GM12864 (cell line): ENCODE results near the gene HACL1.

Experiments used
- DNase-seq: peaks from one replicate; pipeline ENCODE4 v3.0.0-alpha.2; 2011; ENCODE audit warnings: low read depth
- H3K4me3 ChIP-seq: 2 replicates; pipeline ENCODE4 v1.5.1; 2011; ENCODE audit warnings: mild to moderate bottlenecking, low read depth, low read length, control low read depth
- TF ChIP-seq, protein P1 (sequence below): IDR thresholded peaks from 2 replicates; pipeline ENCODE4 v1.5.1; 2011; ENCODE audit warnings: low read depth, mild to moderate bottlenecking, moderate library complexity, low read length, control low read depth, inconsistent platforms; ENCODE audit errors: missing control alignments

The HACL1 gene

DNA sequence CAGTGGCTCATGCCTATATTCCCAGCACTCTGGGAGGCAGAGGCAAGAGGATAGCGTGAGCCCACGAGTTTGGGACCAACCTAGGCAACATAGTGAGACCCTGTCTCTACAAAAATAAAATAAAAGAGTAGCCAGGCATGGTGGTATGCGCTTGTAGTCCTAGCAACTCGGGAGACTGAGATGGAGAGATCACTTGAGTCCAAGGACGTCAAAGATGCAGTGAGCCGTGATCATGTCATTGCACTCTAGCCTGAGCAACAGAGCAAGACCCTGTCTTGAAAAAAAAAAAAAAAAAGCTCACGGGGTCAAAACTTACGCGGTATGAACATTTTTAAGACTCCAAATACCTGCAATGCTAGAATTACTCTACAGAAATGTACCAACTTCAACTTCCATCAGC, 42.8 kb downstream of the HACL1 start:
- no peak overlapping the region for H3K4me3 ChIP-seq
- TF ChIP-seq, protein P1, sequence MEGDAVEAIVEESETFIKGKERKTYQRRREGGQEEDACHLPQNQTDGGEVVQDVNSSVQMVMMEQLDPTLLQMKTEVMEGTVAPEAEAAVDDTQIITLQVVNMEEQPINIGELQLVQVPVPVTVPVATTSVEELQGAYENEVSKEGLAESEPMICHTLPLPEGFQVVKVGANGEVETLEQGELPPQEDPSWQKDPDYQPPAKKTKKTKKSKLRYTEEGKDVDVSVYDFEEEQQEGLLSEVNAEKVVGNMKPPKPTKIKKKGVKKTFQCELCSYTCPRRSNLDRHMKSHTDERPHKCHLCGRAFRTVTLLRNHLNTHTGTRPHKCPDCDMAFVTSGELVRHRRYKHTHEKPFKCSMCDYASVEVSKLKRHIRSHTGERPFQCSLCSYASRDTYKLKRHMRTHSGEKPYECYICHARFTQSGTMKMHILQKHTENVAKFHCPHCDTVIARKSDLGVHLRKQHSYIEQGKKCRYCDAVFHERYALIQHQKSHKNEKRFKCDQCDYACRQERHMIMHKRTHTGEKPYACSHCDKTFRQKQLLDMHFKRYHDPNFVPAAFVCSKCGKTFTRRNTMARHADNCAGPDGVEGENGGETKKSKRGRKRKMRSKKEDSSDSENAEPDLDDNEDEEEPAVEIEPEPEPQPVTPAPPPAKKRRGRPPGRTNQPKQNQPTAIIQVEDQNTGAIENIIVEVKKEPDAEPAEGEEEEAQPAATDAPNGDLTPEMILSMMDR: no peak
- DNase-seq: no peak

DNA sequence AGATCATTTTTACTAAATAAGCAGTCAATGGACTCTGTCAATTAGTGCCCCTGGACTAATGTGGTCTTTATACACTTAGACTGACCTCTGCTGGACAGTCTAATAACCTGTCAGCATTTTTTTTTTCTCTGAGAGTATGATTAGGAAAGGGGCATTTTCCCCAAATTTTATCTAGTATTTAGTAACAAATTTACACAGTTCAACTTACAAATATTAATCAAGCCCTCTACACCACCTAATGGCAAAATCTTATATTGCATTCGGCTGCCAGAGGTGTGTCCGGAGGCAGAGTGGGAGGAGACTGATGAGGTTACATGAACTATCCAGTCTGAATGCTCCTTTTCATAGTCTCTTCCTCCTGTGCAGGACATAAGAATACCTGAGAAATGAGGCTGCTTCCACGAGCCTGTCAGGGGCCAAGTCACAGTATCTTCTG, 43.8 kb downstream of the HACL1 start:
- peak; percentile 47 for DNase-seq
- H3K4me3 ChIP-seq: no peak overlapping the region
- TF ChIP-seq, protein P1: peak; percentile 60

DNA sequence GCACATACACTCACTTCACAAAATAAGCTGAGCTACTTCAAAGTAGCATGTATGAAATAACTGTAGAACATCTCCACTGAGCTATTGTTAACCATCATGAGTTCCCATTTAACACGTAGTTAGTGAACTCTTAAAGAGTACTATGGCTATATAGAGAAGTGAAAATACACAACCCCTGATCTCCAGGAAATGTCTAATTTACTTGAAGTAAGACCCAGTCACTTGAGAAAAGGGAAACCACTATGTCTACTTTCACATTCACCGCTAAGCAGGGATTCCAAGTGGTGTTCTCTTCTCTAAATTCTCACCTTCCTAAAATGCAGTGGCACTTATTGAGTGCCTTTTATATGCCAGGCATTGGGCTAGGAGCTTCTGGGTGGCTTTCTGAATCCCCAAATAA, 44.9 kb downstream of the HACL1 start:
- peak; percentile 79 for DNase-seq
- H3K4me3 ChIP-seq: no peak overlapping the region
- TF ChIP-seq, protein P1: no peak

DNA sequence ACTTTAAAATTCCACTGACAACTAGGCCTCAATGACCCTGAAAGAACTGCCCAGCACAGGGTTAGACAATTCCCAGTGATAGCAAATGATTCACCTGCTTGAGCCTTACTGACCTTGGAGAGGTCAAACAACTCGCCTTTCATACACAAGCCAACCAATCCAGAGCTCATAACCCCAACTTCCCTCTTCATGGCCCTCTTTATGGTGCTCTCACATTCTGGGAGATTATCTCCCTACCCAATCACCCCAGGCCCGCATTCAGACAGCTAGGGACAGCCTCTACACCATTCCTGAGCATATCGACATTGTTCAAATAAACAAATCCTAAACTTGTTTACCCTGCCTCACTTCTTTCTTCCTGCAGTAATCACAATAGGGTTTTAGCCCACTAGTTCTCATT, 47.6 kb downstream of the HACL1 start:
- TF ChIP-seq, protein P1: no peak
- DNase-seq: no peak
- H3K4me3 ChIP-seq: no peak overlapping the region

DNA sequence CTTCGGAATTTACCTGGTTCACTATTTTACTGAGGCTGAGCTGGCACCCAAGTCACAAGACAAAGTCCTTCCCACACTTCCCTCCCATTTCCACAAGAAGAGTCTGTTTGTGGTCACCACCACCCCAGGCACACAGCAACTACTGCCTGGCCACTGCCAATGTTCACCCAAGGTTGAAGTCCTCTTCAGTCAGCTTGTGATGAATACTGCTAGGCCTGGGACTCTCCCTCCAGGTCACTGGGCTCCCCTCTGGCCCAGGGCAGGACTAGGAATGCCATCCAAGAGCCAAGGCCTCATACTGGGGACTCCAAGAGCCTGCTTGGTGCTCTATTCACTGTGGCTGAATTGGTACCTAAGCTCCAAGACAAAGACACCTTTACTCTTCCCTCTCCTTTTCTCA, 49.5 kb downstream of the HACL1 start:
- no peak overlapping the region for H3K4me3 ChIP-seq
- DNase-seq: no peak
- TF ChIP-seq, protein P1: no peak

DNA sequence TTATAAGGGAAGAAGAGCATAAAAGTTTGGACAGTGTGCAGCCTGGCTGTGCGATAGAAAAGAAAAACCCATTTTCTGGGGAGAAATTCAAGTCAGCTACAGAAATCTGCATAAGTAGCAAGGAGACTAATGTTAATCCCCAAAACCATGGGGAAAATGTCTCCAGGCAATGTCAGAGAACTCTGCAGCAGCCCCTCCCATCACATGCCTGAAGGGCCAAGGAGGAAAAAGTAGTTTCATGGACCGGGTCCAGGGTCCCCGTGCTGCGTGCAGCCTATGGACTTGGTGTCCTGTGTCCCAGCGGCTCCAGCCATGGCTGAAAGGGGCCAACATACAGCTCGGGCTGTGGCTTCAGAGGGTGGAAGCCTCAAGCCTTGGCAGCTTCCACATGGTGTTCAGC, 51.5 kb downstream of the HACL1 start:
- TF ChIP-seq, protein P1: no peak
- H3K4me3 ChIP-seq: no peak overlapping the region
- DNase-seq: no peak

DNA sequence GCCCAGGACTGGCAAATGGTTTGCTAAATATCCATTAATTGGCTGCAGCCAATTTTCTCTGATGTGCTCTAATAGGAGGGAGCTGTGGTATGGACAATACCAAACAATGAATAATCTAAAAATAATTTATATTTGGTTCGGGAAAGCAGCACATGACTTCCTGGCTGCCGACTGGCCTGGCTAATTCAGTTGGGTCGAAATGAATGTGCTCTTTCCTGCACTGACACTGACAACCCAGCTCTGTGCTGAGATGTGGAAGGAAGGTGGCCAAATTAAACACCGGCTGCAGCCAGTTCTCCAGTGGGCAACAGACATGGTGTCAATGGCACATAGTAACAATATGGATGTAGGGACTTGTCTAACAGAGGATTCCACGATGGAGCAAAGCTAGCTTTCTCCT, 58.8 kb downstream of the HACL1 start:
- DNase-seq: no peak
- TF ChIP-seq, protein P1: no peak
- H3K4me3 ChIP-seq: no peak overlapping the region
